GM15510 (cell line): ENCODE data around the gene CADPS.

Source experiments
- POLR2A ChIP-seq: IDR thresholded peaks from 3 replicates; pipeline ENCODE4 v1.6.1; 2011; ENCODE audit warnings: borderline replicate concordance; ENCODE audit not compliant: insufficient read length; ENCODE audit errors: extremely low read depth

CADPS gene

GRCh38 chr3:62604751-62605351 lies 270.4 kb downstream of the CADPS start:
- TF ChIP-seq POLR2A, result no peak

GRCh38 chr3:62604298-62604697 lies 270.9 kb downstream of the CADPS start:
- TF ChIP-seq POLR2A, result no peak

GRCh38 chr3:62602987-62603386 lies 272.2 kb downstream of the CADPS start:
- TF ChIP-seq POLR2A, result no peak

GRCh38 chr3:62602129-62602770 lies 273.0 kb downstream of the CADPS start:
- no peak for TF ChIP-seq POLR2A

- TF ChIP-seq POLR2A, result no peak
Measured at GRCh38 chr3:62601238-62602070, 273.8 kb downstream of the CADPS start.

- TF ChIP-seq POLR2A, result no peak
Measured at GRCh38 chr3:62600033-62600432, 275.2 kb downstream of the CADPS start.

GRCh38 chr3:62597491-62597890 lies 277.7 kb downstream of the CADPS start:
- TF ChIP-seq POLR2A, result no peak

GRCh38 chr3:62592408-62592807 lies 282.8 kb downstream of the CADPS start:
- no peak for TF ChIP-seq POLR2A

- TF ChIP-seq POLR2A, result no peak
Measured at GRCh38 chr3:62589078-62589477, 286.1 kb downstream of the CADPS start.

- no peak for TF ChIP-seq POLR2A
Measured at GRCh38 chr3:62587579-62588031, 287.6 kb downstream of the CADPS start.

- TF ChIP-seq POLR2A, result no peak
Measured at GRCh38 chr3:62587169-62587568, 288.0 kb downstream of the CADPS start.

- no peak for TF ChIP-seq POLR2A
Measured at GRCh38 chr3:62586356-62586755, 288.9 kb downstream of the CADPS start.

- no peak for TF ChIP-seq POLR2A
Measured at GRCh38 chr3:62585861-62586260, 289.4 kb downstream of the CADPS start.

- TF ChIP-seq POLR2A, result no peak
Measured at GRCh38 chr3:62584636-62585035, 290.6 kb downstream of the CADPS start.

GRCh38 chr3:62582495-62583172 lies 292.6 kb downstream of the CADPS start:
- no peak for TF ChIP-seq POLR2A

- TF ChIP-seq POLR2A, result no peak
Measured at GRCh38 chr3:62577153-62577552, 298.1 kb downstream of the CADPS start.

- no peak for TF ChIP-seq POLR2A
Measured at GRCh38 chr3:62574266-62574898, 300.8 kb downstream of the CADPS start.
